ACC112 (cell line): ENCODE data around the gene XG.

Experiments
- H2AFZ ChIP-seq: fragments of 200-600 bp; sonication (generic); one replicate; pipeline ENCODE4 v1.6.0; 2017; ENCODE audit warnings: antibody characterized with exemption, low read length; ENCODE audit not compliant: unreplicated experiment
- H3K27ac ChIP-seq: fragments of 200-600 bp; sonication (generic); 2 replicates; pipeline ENCODE4 v1.5.1; 2014; ENCODE audit warnings: low read depth, mild to moderate bottlenecking, antibody characterized with exemption, low read length, moderate library complexity
- H3K27me3 ChIP-seq: fragments of 200-600 bp; sonication (generic); 2 replicates; pipeline ENCODE4 v1.6.1; 2014; ENCODE audit warnings: mild to moderate bottlenecking, antibody characterized with exemption, low read length, moderate library complexity, mixed read lengths; ENCODE audit not compliant: insufficient read depth
- H3K36me3 ChIP-seq: fragments of 200-600 bp; sonication (generic); 2 replicates; pipeline ENCODE4 v1.6.1; 2016; ENCODE audit warnings: mild to moderate bottlenecking, antibody characterized with exemption, low read length, moderate library complexity, mixed read lengths; ENCODE audit not compliant: insufficient read depth
- H3K4me1 ChIP-seq: fragments of 200-600 bp; sonication (generic); one replicate; pipeline ENCODE4 v1.6.1; 2016; ENCODE audit warnings: low read length, mixed read lengths; ENCODE audit not compliant: insufficient read depth, unreplicated experiment, control insufficient read depth
- H3K4me3 ChIP-seq: fragments of 200-600 bp; sonication (generic); 2 replicates; pipeline ENCODE4 v1.5.1; 2014; ENCODE audit warnings: mild to moderate bottlenecking, low read depth, low read length
- H3K79me2 ChIP-seq: fragments of 200-600 bp; sonication (generic); one replicate; pipeline ENCODE4 v1.6.0; 2016; ENCODE audit warnings: low read length; ENCODE audit not compliant: control insufficient read depth, unreplicated experiment, insufficient read depth

XG gene

DNA sequence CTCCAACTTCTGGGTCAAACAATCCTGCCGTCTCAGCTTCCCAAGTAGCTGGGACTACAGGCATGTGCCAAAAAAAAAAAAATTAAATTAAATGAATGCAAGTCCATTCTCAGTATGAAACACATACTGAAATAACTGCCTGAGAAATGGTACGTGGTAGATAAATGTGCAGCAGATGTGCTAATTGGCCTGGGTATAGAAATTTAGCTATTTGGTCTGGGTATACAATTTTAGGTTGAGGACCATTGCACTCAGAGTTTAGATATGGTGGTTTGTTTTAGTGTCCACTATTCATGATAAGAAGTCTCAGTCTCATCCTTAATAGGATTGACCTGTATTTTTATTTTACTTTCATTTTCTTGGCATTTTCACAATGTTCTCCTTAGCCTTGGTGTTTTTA, 86.1 kb downstream of the XG start:
- H2AFZ ChIP-seq = no peak overlapping the region
- H3K4me3 ChIP-seq = no peak overlapping the region
- no peaks in the 10 kb centered on the region for H3K79me2 ChIP-seq
- no peaks in the 10 kb centered on the region for H3K4me1 ChIP-seq
- H3K36me3 ChIP-seq = no peaks in the 10 kb centered on the region
- no peak overlapping the region for H3K27ac ChIP-seq
- H3K27me3 ChIP-seq = no peaks in the 10 kb centered on the region

- Histone ChIP-seq H3K27ac (no peak overlapping the region), H3K4me1 (no peaks in the 10 kb centered on the region), H3K4me3 (no peak overlapping the region), H3K79me2 (no peaks in the 10 kb centered on the region), H3K36me3 (no peaks in the 10 kb centered on the region), H2AFZ (no peak overlapping the region), H3K27me3 (no peaks in the 10 kb centered on the region)
Measured at GRCh38 chrX:2840961-2841360, 89.1 kb downstream of the XG start.

DNA sequence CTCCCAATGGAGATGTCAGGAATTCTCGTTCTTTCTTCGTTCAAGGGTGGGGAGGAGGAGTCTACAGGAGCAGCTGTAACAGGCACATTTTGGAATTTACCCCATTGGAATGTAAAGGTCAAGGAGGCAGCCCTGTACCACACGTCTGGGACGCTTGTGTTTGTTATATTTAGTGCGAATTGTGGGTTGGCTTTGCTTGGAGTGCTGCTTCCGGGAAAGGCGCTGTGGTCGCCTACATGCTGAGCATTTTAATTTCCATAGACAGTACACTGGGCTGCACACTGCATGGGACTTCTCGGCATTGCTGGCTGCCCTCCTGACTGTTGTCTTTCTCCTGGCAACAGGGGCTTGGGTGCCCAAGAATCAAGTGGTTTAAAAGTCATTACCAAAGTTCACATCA, 89.7 kb downstream of the XG start:
- Histone ChIP-seq H3K4me3 (no peak overlapping the region), H3K27me3 (no peaks in the 10 kb centered on the region), H3K36me3 (no peaks in the 10 kb centered on the region), H3K79me2 (no peaks in the 10 kb centered on the region), H2AFZ (no peak overlapping the region), H3K4me1 (no peaks in the 10 kb centered on the region), H3K27ac (no peak overlapping the region)

DNA sequence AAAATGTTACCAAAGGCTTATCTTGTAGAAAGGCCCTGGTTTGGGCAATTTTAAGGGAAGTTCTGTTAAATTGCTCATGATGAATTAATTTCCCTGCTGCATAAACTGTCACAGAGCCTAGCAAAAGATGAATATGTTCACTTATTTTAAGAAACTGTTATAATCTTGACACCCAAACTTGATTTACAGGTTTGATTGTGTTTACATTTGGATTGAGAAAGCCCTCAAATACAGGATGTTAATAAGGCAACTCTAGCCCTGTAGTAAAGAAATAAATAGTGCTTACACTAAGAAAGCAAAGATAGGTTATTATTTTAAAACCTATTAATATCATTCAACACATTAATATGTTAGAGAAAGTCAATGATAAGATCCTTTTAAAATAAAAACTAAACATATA, 95.2 kb downstream of the XG start:
- Histone ChIP-seq H3K79me2 (no peaks in the 10 kb centered on the region), H2AFZ (no peak overlapping the region), H3K27me3 (no peaks in the 10 kb centered on the region), H3K4me3 (no peak overlapping the region), H3K27ac (no peak overlapping the region), H3K36me3 (no peaks in the 10 kb centered on the region), H3K4me1 (peaks cover 7% of the 10 kb centered on the region)

GRCh38 chrX:2848871-2849301, 97.0 kb downstream of the XG start:
- peak overlapping the region; percentile 96 for H2AFZ ChIP-seq
- peak overlapping the region; percentile 73 for H3K4me3 ChIP-seq
- no peaks in the 10 kb centered on the region for H3K27me3 ChIP-seq
- no peaks in the 10 kb centered on the region for H3K79me2 ChIP-seq
- H3K36me3 ChIP-seq = no peaks in the 10 kb centered on the region
- peaks cover 7% of the 10 kb centered on the region for H3K4me1 ChIP-seq
- H3K27ac ChIP-seq = peak overlapping the region; percentile 85

DNA sequence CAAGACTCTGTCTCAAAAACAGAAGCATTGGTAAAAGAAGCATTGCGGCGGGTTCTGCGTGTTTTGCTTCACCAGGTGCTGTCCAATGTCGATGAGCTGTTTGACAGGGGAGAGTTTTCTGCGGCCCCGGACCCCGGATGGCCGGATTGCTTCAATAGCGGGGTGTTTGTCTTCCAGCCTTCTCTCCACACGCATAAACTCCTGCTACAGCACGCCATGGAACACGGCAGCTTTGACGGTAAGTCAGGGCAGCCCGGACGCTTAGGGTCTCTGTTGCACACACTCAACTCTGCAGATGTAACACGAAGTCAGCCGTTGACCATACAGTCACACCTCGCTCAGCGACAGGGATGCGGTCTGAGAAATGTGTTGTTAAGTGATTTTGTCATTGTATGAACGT, 103.1 kb downstream of the XG start:
- H3K79me2 ChIP-seq = no peaks in the 10 kb centered on the region
- no peaks in the 10 kb centered on the region for H3K36me3 ChIP-seq
- no peak overlapping the region for H3K4me3 ChIP-seq
- no peaks in the 10 kb centered on the region for H3K4me1 ChIP-seq
- no peak overlapping the region for H3K27ac ChIP-seq
- H2AFZ ChIP-seq = no peak overlapping the region
- no peaks in the 10 kb centered on the region for H3K27me3 ChIP-seq

DNA sequence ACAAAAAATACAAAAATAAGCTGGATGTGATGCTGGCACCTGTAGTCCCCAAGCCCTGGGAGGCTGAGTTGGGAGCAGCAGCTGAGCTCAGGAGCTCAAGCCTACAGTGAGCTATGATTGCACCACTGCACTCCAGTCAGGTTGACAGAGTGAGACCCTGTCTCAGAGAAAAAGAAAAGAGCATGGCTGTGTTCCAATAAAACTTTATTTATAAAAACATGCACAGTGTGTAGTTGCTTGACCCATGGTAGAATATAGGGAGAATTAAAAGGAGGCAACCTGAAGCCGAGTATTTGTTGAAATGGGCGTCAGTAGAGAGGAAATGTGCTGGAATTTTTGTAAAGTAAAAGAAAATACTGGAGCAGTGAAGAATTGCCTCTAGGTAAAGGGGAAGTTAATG, 103.9 kb downstream of the XG start:
- Histone ChIP-seq H2AFZ (no peak overlapping the region), H3K4me3 (no peak overlapping the region), H3K27ac (no peak overlapping the region), H3K4me1 (no peaks in the 10 kb centered on the region), H3K36me3 (no peaks in the 10 kb centered on the region), H3K27me3 (no peaks in the 10 kb centered on the region), H3K79me2 (no peaks in the 10 kb centered on the region)

DNA sequence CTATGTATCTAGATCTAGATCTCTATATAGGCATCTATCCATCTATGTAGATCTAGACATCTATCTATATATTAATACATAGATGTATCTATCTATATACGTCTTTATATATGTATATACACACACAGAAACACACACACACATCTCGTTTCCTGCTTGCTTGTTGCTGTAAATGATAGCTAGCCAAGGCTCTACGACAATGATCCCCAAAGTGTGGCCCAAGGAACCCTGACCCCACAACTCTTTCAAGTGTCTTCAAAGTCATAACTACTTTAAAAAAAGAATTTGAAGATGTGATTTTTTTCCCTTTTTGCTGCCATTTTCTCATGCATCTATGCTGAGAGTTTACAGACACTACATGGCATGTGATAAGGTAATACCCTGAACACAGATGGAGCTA, 105.7 kb downstream of the XG start:
- Histone ChIP-seq H2AFZ (no peak overlapping the region), H3K27ac (no peak overlapping the region), H3K4me1 (no peaks in the 10 kb centered on the region), H3K4me3 (no peak overlapping the region), H3K36me3 (no peaks in the 10 kb centered on the region), H3K79me2 (no peaks in the 10 kb centered on the region), H3K27me3 (no peaks in the 10 kb centered on the region)

GRCh38 chrX:2859197-2859797, 107.5 kb downstream of the XG start:
- Histone ChIP-seq H3K4me3 (no peak overlapping the region), H3K27ac (no peak overlapping the region), H3K79me2 (no peaks in the 10 kb centered on the region), H2AFZ (no peak overlapping the region), H3K4me1 (no peaks in the 10 kb centered on the region), H3K27me3 (no peaks in the 10 kb centered on the region), H3K36me3 (no peaks in the 10 kb centered on the region)

GRCh38 chrX:2862404-2862803, 110.6 kb downstream of the XG start:
- no peak overlapping the region for H3K4me3 ChIP-seq
- H3K36me3 ChIP-seq = no peaks in the 10 kb centered on the region
- no peaks in the 10 kb centered on the region for H3K4me1 ChIP-seq
- H3K79me2 ChIP-seq = no peaks in the 10 kb centered on the region
- no peaks in the 10 kb centered on the region for H3K27me3 ChIP-seq
- H3K27ac ChIP-seq = no peak overlapping the region
- no peak overlapping the region for H2AFZ ChIP-seq

- Histone ChIP-seq H3K27ac (no peak overlapping the region), H3K27me3 (no peaks in the 10 kb centered on the region), H2AFZ (no peak overlapping the region), H3K4me1 (no peaks in the 10 kb centered on the region), H3K4me3 (no peak overlapping the region), H3K36me3 (no peaks in the 10 kb centered on the region), H3K79me2 (no peaks in the 10 kb centered on the region)
Measured at GRCh38 chrX:2863646-2864045, 111.8 kb downstream of the XG start.
